GM13976 (cell line): Measurements from ENCODE around the gene BLOC1S1.

Experiments used
- DNase-seq: peaks from one replicate; pipeline ENCODE4 v3.0.0; 2012; ENCODE audit warnings: low spot score
- CTCF ChIP-seq: IDR thresholded peaks from 2 replicates; pipeline ENCODE4 v1.5.1; 2012; ENCODE audit warnings: borderline replicate concordance, mild to moderate bottlenecking; ENCODE audit not compliant: insufficient read depth; ENCODE audit errors: extremely low read depth, missing control alignments, control extremely low read depth
- in situ Hi-C: fragments of 300-500 bp; cut with MboI; formaldehyde crosslinking; loops from one replicate; pipeline ENCODE4 v1.12.0; 2022; ENCODE audit warnings: low sequenced_read_pairs, mixed read lengths, inconsistent platforms; ENCODE audit not compliant: unreplicated experiment

The BLOC1S1 gene

GRCh38 chr12:55720071-55720564, 4.3 kb downstream of the BLOC1S1 start, which contains the start of gene RDH5:
RDH5 (plus strand) TSS chr12:55720393; CDS start chr12:55721185, 792 bp downstream.
- no peak for TF ChIP-seq CTCF
- in situ Hi-C loops: no loop called here
- DNase-seq: no peak

DNA sequence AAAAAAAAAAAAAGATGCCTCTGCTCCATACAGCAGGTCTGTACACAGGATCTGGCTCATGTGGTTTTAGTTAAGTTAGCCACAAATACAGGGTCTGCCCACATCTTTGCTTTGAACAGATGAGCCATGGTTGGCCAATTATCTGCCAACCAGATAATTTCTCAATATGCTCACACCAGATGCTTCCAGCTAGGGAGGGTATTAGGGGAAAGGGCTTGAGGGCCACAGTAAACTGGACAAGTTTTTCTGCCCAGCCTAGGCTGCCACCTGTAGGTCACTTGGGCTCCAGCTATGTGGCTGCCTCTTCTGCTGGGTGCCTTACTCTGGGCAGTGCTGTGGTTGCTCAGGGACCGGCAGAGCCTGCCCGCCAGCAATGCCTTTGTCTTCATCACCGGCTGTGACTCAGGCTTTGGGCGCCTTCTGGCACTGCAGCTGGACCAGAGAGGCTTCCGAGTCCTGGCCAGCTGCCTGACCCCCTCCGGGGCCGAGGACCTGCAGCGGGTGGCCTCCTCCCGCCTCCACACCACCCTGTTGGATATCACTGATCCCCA, 5.1 kb downstream of the BLOC1S1 start:
- peak; percentile 35 for TF ChIP-seq CTCF
- DNase-seq: no peak
- in situ Hi-C loops: no loop called here

- no peak for DNase-seq
- in situ Hi-C loops: no loop called here
- no peak for TF ChIP-seq CTCF
Observed at GRCh38 chr12:55721601-55722213, 5.9 kb downstream of the BLOC1S1 start.

DNA sequence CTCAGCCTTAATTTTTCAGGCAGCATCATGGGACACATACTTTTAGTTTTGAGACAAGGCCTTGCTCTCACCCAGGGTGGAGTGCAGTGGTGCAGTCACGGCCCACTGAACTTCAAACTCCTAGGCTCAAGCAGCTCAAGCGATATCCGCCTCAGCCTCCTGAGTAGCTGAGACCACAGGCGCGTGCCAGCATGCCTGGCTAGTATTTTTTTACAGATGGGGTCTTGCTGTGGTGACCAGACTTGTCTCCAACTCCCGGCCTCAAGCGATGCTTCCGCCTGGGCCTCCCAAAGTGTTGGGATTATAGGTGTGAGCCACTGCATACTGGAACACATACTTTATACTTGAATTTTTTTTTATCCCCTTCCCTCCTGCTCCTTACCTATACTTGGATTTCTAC, 7.1 kb downstream of the BLOC1S1 start:
- no peak for DNase-seq
- in situ Hi-C loops: no loop called here
- TF ChIP-seq CTCF: no peak

GRCh38 chr12:55723516-55724225, 7.8 kb downstream of the BLOC1S1 start:
- in situ Hi-C loops: no loop called here
- DNase-seq: no peak
- no peak for TF ChIP-seq CTCF

- peak; percentile 74 for TF ChIP-seq CTCF
- in situ Hi-C loops: no loop called here
- peak; percentile 78 for DNase-seq
Observed at GRCh38 chr12:55724226-55724939, 8.5 kb downstream of the BLOC1S1 start.
